ENCODE measurements around the gene MED12L.

Gene MED12L

GRCh38 chr3:151318991-151319390 is 233.5 kb downstream of the MED12L start:
- TF ChIP-seq, protein P1, sequence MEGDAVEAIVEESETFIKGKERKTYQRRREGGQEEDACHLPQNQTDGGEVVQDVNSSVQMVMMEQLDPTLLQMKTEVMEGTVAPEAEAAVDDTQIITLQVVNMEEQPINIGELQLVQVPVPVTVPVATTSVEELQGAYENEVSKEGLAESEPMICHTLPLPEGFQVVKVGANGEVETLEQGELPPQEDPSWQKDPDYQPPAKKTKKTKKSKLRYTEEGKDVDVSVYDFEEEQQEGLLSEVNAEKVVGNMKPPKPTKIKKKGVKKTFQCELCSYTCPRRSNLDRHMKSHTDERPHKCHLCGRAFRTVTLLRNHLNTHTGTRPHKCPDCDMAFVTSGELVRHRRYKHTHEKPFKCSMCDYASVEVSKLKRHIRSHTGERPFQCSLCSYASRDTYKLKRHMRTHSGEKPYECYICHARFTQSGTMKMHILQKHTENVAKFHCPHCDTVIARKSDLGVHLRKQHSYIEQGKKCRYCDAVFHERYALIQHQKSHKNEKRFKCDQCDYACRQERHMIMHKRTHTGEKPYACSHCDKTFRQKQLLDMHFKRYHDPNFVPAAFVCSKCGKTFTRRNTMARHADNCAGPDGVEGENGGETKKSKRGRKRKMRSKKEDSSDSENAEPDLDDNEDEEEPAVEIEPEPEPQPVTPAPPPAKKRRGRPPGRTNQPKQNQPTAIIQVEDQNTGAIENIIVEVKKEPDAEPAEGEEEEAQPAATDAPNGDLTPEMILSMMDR (conservative IDR thresholded peaks at IDR 0.05; ENCODE audit: low read depth, low read length): no peak
- no peak for DNase-seq (ENCODE audit: low read depth)
- no peak overlapping the region for H3K4me3 ChIP-seq (ENCODE audit: low read depth, low read length)

DNA sequence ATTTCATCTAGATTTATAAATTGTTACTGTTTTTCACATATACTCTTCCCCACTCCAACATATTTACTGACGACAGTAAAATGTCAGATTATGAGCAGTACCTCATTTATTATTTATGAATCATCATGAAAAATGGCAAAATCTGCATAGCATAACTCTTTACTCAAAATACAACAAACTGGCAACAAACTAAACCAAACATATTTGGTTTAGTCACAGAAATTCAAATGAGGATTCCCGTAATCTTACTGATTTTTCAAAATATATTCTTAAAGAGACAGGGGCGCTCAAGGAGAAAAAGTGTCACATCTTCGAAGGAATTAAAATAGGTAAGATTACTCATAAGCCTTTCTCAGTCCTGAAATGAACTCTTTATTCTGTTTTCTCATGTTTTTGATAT is 234.2 kb downstream of the MED12L start:
- H3K4me3 ChIP-seq (ENCODE audit: low read depth, low read length): no peak overlapping the region

GRCh38 chr3:151320131-151320530 is 234.7 kb downstream of the MED12L start:
- TF ChIP-seq, protein P1 (conservative IDR thresholded peaks at IDR 0.05; ENCODE audit: low read depth, low read length): no peak
- no peak for DNase-seq (ENCODE audit: low read depth)
- no peak overlapping the region for H3K4me3 ChIP-seq (ENCODE audit: low read depth, low read length)

More for the DNA sequence above, 234.2 kb downstream of the MED12L start:
- TF ChIP-seq, protein P1 (conservative IDR thresholded peaks at IDR 0.05; ENCODE audit: low read depth, low read length): no peak
- DNase-seq (ENCODE audit: low read depth): no peak

GRCh38 chr3:151321526-151321925 is 236.1 kb downstream of the MED12L start:
- TF ChIP-seq, protein P1 (conservative IDR thresholded peaks at IDR 0.05; ENCODE audit: low read depth, low read length): no peak
- DNase-seq (ENCODE audit: low read depth): no peak
- H3K4me3 ChIP-seq (ENCODE audit: low read depth, low read length): no peak overlapping the region

- TF ChIP-seq, protein P1 (conservative IDR thresholded peaks at IDR 0.05; ENCODE audit: low read depth, low read length): no peak
- no peak overlapping the region for H3K4me3 ChIP-seq (ENCODE audit: low read depth, low read length)
- DNase-seq (ENCODE audit: low read depth): no peak
Observed at GRCh38 chr3:151322511-151322910, 237.0 kb downstream of the MED12L start.

GRCh38 chr3:151327571-151328198 is 242.2 kb downstream of the MED12L start:
- H3K4me3 ChIP-seq (ENCODE audit: low read depth, low read length): no peak overlapping the region
- peak; percentile 59 for DNase-seq (ENCODE audit: low read depth)
- TF ChIP-seq, protein P1 (conservative IDR thresholded peaks at IDR 0.05; ENCODE audit: low read depth, low read length): peak; percentile 52

GRCh38 chr3:151328298-151328995 is 243.0 kb downstream of the MED12L start:
- DNase-seq (ENCODE audit: low read depth): peak; percentile 50
- TF ChIP-seq, protein P1 (conservative IDR thresholded peaks at IDR 0.05; ENCODE audit: low read depth, low read length): no peak
- no peak overlapping the region for H3K4me3 ChIP-seq (ENCODE audit: low read depth, low read length)

Data from choroid plexus epithelial cell (primary cell).